Liver (tissue), 3 donors: ENCODE measurements around the gene FAXDC2.

ENCODE experiments used
- CTCF ChIP-seq: fragments of 150-350 bp; IDR thresholded peaks from 2 replicates; pipeline ENCODE4 v1.5.1; 2017; ENCODE audit warnings: improper control_type of control experiment, low read depth, low read length; ENCODE audit not compliant: missing input control
- EGR1 ChIP-seq, 2 donors: IDR thresholded peaks; 2 replicates each; pipeline ENCODE4 v1.6.1; 2016 to 2018; ENCODE audit warnings: antibody characterized with exemption in 2 of 2, low read depth in 2 of 2
- FOXA1 ChIP-seq: IDR thresholded peaks from 2 replicates; pipeline ENCODE4 v1.6.1; 2016; ENCODE audit warnings: antibody characterized with exemption
- RAD21 ChIP-seq, 2 donors: IDR thresholded peaks; 2 replicates each; pipeline ENCODE4 v1.6.1; 2016; ENCODE audit warnings: antibody characterized with exemption in 2 of 2, mild to moderate bottlenecking in 2 of 2
- REST ChIP-seq: IDR thresholded peaks from 2 replicates; pipeline ENCODE4 v1.6.1; 2016; ENCODE audit warnings: antibody characterized with exemption, mild to moderate bottlenecking
- SP1 ChIP-seq: IDR thresholded peaks from 2 replicates; pipeline ENCODE4 v1.6.1; 2018; ENCODE audit warnings: antibody characterized with exemption, mild to moderate bottlenecking
- TAF1 ChIP-seq: conservative IDR thresholded peaks from 2 replicates; pipeline ENCODE4 v1.6.1; 2016; ENCODE audit warnings: antibody characterized with exemption, mild to moderate bottlenecking
- ZBTB33 ChIP-seq: IDR thresholded peaks from 2 replicates; pipeline ENCODE4 v1.6.1; 2016; ENCODE audit warnings: antibody characterized with exemption
- donor health status: healthy.
- donor health status: healthy.

- TF ChIP-seq ZBTB33 (no peak), CTCF (no peak), EGR1 (IDR thresholded peaks at IDR 0.05; ENCODE audit: low read depth in 2 of 2) (no peak), SP1 (no peak), REST (no peak), TAF1 (no peak), FOXA1 (no peak), RAD21 (IDR thresholded peaks at IDR 0.05) (no peak)
Measured at GRCh38 chr5:154829589-154830218, 20.7 kb downstream of the FAXDC2 start.
